ENCODE results near the gene TSPAN12. TPM values are rescaled to one million over a fixed set of nuclear protein-coding genes. Genes with fewer than 3 reads are reported as not detected.

Gene TSPAN12
- polyA plus RNA-seq, 1 donor (not counting 4 experiments of a cell fraction or from before 2014, with no cell fraction given): 0.47 TPM

- H3K9me1 ChIP-seq (ENCODE audit: control insufficient read depth, extremely low read depth, insufficient read depth, low read length): no peaks in the 10 kb centered on the region
- H3K27ac ChIP-seq (ENCODE audit: control insufficient read depth, insufficient read depth, low read length): no peak overlapping the region
- no peaks in the 10 kb centered on the region for H3K79me2 ChIP-seq (ENCODE audit: control insufficient read depth, insufficient read depth, low read length)
- H2AFZ ChIP-seq (ENCODE audit: control insufficient read depth, low read length): no peak overlapping the region
- no peaks in the 10 kb centered on the region for H3K36me3 ChIP-seq (ENCODE audit: control insufficient read depth in 2 of 2, extremely low read depth in 1 of 2, insufficient read depth in 2 of 2, low read length in 2 of 2)
- H3K9ac ChIP-seq (ENCODE audit: control insufficient read depth, extremely low read depth, insufficient read depth, low read length): no peak overlapping the region
- dilution Hi-C loops (cut with MboI; ENCODE audit: extremely low pct_ligation_motif_present, low sequenced_read_pairs): no loop called here
- H4K20me1 ChIP-seq (ENCODE audit: control insufficient read depth, extremely low read depth, insufficient read depth, low read length): no peaks in the 10 kb centered on the region
- H3K4me1 ChIP-seq (ENCODE audit: control insufficient read depth, extremely low read depth, insufficient read depth, low read length): no peaks in the 10 kb centered on the region
- DNase-seq (ENCODE audit: low read depth, low spot score) (no peak), FAIRE-seq (no peak)
- H3K9me3 ChIP-seq (ENCODE audit: control insufficient read depth, low read depth, low read length): no peaks in the 10 kb centered on the region
- TF ChIP-seq CTCF (optimal IDR thresholded peaks at IDR 0.05 in 1 of 3, IDR thresholded peaks at IDR 0.05 in 1 of 3, conservative IDR thresholded peaks at IDR 0.05 in 1 of 3; ENCODE audit: extremely low read depth in 1 of 3, insufficient read depth in 2 of 3, low read length in 3 of 3) (no peak), EZH2 (IDR thresholded peaks at IDR 0.05; ENCODE audit: low read length) (no peak)
- H3K4me2 ChIP-seq (ENCODE audit: control insufficient read depth, extremely low read depth, insufficient read depth, low read depth, low read length): no peak overlapping the region
- no peaks in the 10 kb centered on the region for H3K27me3 ChIP-seq (ENCODE audit: control insufficient read depth, extremely low read depth, insufficient read depth, low read length)
- H3K4me3 ChIP-seq (ENCODE audit: control insufficient read depth in 2 of 3, extremely low read depth in 1 of 3, insufficient read depth in 2 of 3, low read depth in 1 of 3, low read length in 3 of 3): no peak overlapping the region
Measured at GRCh38 chr7:120827371-120828118, 30.4 kb downstream of the TSPAN12 start.

DNA sequence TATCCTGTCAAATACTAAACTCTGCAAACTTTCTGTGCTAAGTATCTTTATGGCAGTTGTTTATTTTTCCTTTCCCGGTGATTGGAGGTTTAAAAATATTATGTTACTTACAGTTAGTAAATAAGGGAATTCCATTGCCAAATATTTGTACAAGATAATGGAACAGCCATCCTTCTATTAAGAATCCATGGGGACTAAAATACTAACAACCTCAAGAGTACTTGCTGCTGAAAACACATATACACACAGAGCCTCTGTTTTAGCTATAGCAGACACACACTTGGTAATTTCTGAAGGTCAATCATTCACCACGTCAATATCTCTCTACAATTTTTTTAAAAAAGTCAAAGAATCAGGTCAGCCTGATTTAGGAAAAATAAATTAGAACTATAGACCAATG lies 32.4 kb downstream of the TSPAN12 start:
- no peaks in the 10 kb centered on the region for H3K36me3 ChIP-seq (ENCODE audit: control insufficient read depth in 2 of 2, extremely low read depth in 1 of 2, insufficient read depth in 2 of 2, low read length in 2 of 2)
- DNase-seq (ENCODE audit: low read depth, low spot score) (no peak), FAIRE-seq (no peak)
- H3K4me2 ChIP-seq (ENCODE audit: control insufficient read depth, extremely low read depth, insufficient read depth, low read depth, low read length): no peak overlapping the region
- H2AFZ ChIP-seq (ENCODE audit: control insufficient read depth, low read length): no peak overlapping the region
- H3K4me1 ChIP-seq (ENCODE audit: control insufficient read depth, extremely low read depth, insufficient read depth, low read length): no peaks in the 10 kb centered on the region
- H3K27me3 ChIP-seq (ENCODE audit: control insufficient read depth, extremely low read depth, insufficient read depth, low read length): no peaks in the 10 kb centered on the region
- dilution Hi-C loops (cut with MboI; ENCODE audit: extremely low pct_ligation_motif_present, low sequenced_read_pairs): no loop called here
- no peaks in the 10 kb centered on the region for H4K20me1 ChIP-seq (ENCODE audit: control insufficient read depth, extremely low read depth, insufficient read depth, low read length)
- no peaks in the 10 kb centered on the region for H3K9me3 ChIP-seq (ENCODE audit: control insufficient read depth, low read depth, low read length)
- H3K4me3 ChIP-seq (ENCODE audit: control insufficient read depth in 2 of 3, extremely low read depth in 1 of 3, insufficient read depth in 2 of 3, low read depth in 1 of 3, low read length in 3 of 3): no peak overlapping the region
- no peak overlapping the region for H3K27ac ChIP-seq (ENCODE audit: control insufficient read depth, insufficient read depth, low read length)
- H3K9me1 ChIP-seq (ENCODE audit: control insufficient read depth, extremely low read depth, insufficient read depth, low read length): no peaks in the 10 kb centered on the region
- H3K79me2 ChIP-seq (ENCODE audit: control insufficient read depth, insufficient read depth, low read length): no peaks in the 10 kb centered on the region
- TF ChIP-seq EZH2 (IDR thresholded peaks at IDR 0.05; ENCODE audit: low read length) (no peak), CTCF (optimal IDR thresholded peaks at IDR 0.05 in 1 of 3, IDR thresholded peaks at IDR 0.05 in 1 of 3, conservative IDR thresholded peaks at IDR 0.05 in 1 of 3; ENCODE audit: extremely low read depth in 1 of 3, insufficient read depth in 2 of 3, low read length in 3 of 3) (no peak)
- H3K9ac ChIP-seq (ENCODE audit: control insufficient read depth, extremely low read depth, insufficient read depth, low read length): no peak overlapping the region
